Measurements from ENCODE around the gene TELO2.
"Not testable (repeated sequence)": the region's sequence is repeated elsewhere in the genome, so short reads cannot be mapped to it uniquely, and the experiment has no call there.

The TELO2 gene

DNA sequence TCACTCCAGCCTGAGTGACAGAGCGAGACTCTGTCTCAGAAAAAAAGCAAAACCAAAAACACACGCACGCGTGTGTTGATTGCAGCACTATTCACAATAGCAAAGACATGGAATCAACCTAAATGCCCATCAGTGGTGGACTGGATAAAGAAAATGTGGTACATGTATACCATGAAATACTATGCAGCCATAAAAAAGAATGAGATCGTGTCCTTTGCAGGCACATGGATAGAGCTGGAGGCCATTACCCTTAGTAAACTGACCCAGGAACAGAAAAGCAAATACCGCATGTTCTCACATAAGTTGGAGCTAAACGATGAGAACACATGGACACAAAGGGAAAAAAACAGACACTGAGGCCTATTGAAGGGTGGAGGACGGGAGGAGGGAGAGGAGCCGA, 14.2 kb upstream of the TELO2 start:
- DNase-seq, result not testable (repeated sequence)

- no peak for DNase-seq
Measured at GRCh38 chr16:1481906-1482835, 11.0 kb upstream of the TELO2 start.

DNA sequence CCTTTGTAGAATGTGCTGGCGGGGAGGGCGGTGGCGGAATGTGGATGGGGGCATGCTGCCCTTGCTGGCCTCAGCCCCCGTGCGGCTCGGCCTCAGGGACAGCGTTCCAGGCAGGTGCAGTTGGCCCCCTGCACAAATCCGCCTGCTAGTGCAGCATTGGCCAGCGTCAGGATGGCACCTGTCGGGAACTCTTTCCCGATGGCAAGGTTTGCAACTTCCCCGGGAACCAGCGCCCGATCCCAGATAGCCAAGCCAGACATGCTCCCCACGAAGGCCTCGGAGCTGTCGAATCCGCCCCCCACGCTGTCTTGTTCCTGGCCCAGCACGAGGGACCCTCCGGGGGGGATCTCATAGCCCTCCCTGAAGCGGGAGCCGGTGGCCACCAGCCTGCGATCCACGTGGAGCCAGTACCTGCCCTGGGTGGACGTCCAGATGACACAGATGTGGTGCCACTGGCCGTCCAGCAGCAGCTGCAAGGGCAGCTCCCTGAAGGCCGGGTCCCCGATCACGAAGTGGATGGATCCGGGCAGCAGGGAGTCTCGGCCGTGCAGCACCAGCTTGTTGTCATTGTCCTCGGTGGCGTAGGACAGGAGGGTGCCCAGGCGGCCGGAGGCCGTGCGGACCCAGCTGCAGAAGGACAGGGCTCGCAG, 7.2 kb upstream of the TELO2 start:
- DNase-seq, result no peak

- no peak for DNase-seq
Measured at GRCh38 chr16:1486551-1487390, 6.4 kb upstream of the TELO2 start.

DNA sequence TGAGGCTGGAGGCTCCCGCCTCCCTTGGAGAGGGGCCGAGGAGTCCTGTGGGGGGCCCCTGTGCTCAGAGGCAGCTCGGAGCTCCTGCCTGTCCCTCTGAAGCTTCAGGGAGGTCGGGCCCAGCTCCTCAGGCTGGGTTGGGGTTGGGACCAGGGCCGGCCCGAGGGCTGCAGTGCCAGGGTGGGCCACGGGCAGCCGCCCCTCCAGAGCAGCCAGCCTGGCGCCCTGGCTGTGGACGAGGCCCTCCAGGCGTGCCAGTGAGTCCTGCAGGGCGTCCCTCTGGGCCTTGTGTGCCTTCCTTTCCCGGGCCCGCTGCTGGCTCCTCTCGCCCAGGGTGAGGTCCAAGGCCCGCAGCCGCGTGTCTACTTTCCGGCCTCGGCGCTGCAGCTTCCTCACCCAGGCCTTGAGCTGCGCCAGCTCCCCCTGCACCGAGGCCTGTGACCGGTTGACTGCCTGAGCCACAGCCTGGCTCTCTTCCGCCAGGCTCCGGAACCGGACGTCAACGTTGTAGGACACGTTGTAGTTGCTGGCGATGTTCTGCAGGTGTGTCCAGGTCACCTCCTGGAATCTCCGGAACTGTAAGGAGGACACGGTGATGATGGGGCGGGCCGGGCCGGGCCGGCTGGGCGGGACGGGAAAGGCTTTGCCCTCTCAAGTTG, 5.6 kb upstream of the TELO2 start:
- no peak for DNase-seq

GRCh38 chr16:1488054-1488601, 5.0 kb upstream of the TELO2 start:
- DNase-seq, result no peak

DNA sequence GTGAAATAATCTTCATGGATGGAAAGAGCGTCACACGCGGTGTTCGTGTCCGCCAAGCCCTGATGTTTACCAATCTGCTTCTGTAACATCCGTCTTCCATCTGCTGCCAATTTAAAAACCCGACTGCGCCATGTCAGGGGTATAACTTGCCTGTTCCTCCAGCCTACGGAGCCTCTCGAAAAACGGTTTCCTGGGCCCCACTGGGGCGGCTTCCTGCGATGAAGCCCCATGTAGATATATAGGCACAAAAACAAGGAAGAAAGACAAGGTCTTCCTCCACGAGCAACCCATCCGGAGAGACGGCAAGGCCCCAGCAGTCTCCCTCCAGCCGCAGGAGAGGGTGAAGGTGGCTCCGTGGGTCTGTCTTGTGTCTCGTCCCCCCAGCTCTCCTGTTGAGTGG, 4.5 kb upstream of the TELO2 start, which contains the start of gene PTX4:
TSS of gene PTX4 (minus strand) at position 326 of the 400 bp plus-strand sequence. CDS start at position 291, 35 bp downstream.
- no peak for DNase-seq

GRCh38 chr16:1489077-1489476, 4.1 kb upstream of the TELO2 start:
- no peak for DNase-seq

GRCh38 chr16:1491327-1491726, 1.8 kb upstream of the TELO2 start:
- no peak for DNase-seq

- DNase-seq, result no peak
Measured at GRCh38 chr16:1492082-1492922, 858 bp upstream of the TELO2 start.

GRCh38 chr16:1493746-1494094, 560 bp downstream of the TELO2 start:
- DNase-seq, result no peak

- DNase-seq, result no peak
Measured at GRCh38 chr16:1494129-1494640, 1.0 kb downstream of the TELO2 start.

DNA sequence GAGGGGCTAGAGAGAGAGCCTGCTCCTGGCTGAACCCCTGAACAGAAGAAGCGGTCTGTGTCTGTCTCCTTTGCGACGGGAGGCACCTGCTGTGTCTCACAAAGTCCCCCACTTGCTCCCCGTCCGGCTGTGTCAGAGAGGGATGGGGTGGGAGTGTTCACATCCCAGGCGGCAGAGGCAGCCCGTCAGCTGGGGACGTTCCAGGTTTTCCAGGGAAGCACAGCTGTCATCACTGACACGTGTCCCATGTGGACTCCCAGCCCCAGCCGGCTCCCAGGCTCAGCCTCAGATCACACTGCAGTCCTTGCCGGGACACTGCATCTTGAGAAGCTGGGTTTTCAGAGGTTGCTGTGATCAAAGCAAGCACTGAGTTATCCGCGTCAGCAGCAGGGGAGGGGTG, 1.6 kb downstream of the TELO2 start:
- no peak for DNase-seq

DNA sequence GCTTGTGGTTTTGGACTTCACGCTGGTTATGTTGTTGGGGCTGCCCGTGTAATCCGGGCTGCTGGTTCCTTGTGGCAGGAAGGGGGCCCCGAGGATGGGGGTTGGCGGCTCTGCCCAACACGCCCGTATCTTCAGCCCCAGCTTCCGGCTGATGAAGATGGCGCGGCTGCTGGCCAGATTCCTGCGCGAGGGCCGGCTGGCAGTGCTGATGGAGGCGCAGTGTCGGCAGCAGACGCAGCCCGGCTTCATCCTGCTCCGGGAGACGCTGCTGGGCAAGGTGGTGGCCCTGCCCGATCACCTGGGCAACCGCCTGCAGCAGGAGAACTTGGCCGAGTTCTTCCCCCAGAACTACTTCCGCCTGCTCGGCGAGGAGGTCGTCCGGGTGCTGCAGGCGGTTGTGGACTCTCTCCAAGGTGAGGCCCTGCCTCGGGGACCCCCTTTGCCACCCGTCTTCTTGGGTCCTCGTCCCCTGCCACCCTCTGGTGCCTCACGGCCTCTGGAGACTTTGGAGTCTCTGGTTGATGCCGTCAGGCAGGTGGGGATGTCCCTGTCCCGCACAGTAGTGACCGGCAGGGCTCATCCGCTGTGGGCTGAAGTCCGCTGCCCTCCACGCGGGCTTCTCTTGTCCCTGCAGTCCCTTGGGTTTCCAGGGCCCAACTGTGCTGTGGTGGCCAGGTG, 2.2 kb downstream of the TELO2 start:
- no peak for DNase-seq

DNA sequence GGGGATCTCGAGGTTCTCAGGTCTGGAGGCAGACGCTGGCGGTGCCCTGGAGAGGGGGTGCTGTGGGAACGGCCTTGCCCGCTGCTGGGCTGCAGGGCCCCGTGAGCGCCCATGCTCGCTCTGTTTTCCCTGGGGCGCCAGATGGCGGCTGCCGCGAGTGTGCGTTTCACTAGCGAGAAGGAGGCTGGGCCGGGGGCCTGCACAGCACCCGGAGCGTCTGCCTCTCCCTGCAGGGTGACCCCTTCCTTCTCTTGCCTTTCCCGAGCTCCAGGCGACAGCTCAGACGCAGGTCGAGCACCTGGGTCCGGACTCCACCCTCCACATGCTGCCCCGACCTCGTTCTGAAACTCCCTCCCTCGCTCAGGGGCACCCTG, 2.7 kb downstream of the TELO2 start:
- no peak for DNase-seq

GRCh38 chr16:1496464-1496863, 3.3 kb downstream of the TELO2 start:
- no peak for DNase-seq

DNA sequence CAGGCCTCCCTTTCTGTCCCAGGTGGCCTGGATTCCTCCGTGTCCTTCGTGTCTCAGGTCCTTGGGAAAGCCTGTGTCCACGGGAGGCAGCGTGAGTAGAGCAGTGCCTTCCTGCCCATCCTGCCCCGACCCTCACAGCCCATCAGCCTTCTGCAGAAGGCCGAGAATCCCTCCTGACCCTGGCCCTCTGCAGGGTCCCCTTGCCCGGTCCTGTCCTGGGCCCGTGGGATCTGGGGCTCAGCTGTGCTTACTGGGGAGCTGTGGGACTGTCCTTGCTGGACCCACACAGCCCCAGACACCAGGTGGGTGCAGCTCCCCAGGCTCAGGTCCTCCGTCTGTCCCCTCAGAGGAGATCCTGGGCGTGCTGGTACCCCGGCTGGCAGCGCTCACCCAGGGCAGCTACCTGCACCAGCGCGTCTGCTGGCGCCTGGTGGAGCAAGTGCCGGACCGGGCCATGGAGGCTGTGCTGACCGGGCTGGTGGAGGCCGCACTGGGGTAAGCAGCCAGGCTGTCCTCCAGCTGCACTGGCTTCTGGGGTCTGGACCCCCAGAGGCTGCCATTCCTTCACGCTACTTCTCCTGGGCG, 3.9 kb downstream of the TELO2 start:
- DNase-seq, result no peak

DNA sequence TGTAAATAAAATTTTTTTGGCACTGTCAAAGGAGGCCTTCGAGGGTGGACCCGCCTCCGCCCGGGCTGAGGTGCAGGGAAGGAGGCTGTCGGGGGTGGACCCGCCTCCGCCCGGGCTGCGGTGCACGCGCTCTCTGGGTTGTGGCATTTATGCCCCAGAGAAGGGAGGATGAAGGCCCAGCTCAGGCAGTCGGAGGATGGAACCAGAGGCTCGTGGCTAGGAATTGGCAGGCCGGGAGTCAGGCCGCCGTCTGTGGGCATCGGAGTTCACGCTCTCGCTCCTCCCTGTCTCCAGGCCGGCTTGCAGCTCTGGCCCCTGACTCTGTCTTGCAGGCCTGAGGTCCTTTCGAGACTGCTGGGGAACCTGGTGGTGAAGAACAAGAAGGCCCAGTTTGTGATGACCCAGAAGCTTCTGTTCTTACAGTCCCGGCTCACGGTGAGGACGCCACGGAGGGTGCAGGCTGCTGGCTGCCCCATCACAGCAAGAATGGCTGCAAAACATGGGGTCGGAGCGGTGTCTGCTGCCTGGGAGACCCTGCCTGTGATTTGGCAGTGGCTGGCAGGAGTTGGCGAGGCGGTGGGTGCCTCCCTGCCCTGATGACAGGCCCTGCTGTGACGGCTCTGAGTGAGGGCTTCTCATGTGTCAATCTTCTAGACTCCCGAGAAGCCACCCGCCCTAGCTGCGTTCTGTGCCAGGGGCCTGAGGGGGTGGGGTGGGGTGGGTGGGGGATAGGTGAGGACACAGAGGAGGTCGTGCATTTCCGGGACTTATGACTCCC, 5.9 kb downstream of the TELO2 start:
- no peak for DNase-seq

GRCh38 chr16:1499756-1500464, 6.8 kb downstream of the TELO2 start:
- no peak for DNase-seq
